HG03565 (cell line): Measurements from ENCODE around the gene SCUBE1.

Experiments
- ATAC-seq: cut with Tn5 transposase; IDR thresholded peaks from one replicate; pipeline ENCODE4 v1.9.1; 2021; ENCODE audit warnings: mild to moderate bottlenecking, moderate library complexity; ENCODE audit not compliant: unreplicated experiment

Gene SCUBE1

GRCh38 chr22:43343262-43343669, at the start of gene SCUBE1:
TSS of gene SCUBE1 (minus strand) at chr22:43343372. CDS start at chr22:43343261, 111 bp downstream.
- no peak for ATAC-seq

DNA sequence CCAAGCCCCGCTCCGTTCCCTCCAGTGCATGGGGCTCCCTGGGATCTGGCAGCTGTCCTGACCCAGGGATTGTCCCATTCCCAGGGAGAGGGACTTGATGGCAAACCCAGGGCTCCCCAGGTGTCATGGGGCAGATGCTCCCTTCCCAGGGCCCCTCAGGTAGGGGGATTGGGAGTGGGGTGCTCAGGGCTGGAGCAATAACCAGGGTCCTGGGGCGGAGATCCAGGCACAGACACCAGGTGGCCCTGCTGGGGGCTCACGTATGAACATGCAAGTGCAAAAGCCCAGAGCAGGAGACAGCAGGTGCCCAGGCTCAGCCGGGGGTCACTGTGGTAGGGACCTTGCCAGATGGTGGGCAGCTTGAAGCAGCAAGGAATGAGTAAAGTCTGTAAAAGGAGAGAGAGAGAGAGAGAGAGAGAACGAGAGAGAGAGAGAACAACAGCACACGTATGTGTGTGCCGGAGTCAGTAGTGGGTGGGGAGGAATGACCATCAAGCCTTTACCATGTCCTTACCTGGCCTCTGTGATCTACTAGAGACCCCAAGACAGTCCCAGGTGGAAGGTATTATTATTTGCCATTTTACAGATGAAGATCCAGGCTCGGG, 49.3 kb upstream of the SCUBE1 start:
- ATAC-seq, result no peak

DNA sequence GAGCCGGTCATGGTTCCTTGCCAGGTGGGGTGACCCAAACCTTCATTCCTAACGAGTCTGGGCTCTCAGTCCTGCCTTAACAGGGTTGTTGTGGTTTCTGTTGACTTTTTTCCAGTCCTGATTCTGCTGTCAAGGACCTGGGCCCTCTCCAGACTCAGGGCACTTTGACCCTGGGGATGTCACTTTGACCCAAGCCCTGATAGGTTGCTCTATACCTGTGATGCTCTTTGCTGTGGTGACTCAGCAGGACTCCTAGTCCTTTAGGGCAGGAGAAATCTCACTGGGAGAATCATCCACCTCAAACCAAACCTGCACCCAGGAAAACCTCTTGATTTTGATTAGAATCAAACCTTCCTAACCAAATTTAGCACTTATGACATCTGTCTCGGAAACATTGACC, 48.1 kb upstream of the SCUBE1 start:
- ATAC-seq, result no peak

DNA sequence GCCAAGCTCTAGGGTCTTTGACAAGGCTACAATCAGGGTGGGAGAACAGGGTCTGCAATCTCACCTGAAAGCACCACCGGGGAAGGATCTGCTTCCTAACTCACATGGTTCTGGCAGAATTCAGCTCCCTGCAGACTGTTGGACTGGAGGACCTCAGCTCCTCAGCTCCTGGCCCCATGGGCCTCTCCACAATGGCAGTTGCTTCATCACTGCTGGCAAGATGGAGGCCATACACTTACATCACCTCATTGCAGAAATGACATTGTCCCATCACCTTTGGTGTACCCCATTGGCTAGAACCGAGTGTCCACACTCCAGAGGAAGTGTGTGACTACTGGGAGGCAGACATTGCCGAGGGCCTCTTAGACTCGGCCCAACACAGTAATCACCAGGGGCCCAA, 47.7 kb upstream of the SCUBE1 start:
- ATAC-seq, result no peak

DNA sequence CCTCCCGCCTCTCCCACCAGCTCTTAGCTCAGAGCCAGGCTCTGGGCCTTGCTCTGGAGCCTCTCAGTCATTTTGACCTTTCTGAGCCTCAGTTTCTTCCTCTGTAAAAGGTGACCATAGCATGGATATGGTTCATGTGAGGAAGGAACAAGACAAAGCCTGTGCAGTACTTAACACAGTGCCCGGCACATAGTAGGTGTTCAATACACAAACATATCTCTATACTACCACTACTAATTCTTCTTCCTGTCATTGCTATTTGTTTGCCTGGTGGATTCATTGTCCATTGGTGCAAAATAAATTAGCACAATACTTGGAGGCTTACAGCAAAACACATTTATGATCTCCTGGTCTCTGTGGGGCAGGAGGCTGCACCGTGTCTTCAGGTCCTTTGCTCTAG, 47.0 kb upstream of the SCUBE1 start:
- no peak for ATAC-seq

DNA sequence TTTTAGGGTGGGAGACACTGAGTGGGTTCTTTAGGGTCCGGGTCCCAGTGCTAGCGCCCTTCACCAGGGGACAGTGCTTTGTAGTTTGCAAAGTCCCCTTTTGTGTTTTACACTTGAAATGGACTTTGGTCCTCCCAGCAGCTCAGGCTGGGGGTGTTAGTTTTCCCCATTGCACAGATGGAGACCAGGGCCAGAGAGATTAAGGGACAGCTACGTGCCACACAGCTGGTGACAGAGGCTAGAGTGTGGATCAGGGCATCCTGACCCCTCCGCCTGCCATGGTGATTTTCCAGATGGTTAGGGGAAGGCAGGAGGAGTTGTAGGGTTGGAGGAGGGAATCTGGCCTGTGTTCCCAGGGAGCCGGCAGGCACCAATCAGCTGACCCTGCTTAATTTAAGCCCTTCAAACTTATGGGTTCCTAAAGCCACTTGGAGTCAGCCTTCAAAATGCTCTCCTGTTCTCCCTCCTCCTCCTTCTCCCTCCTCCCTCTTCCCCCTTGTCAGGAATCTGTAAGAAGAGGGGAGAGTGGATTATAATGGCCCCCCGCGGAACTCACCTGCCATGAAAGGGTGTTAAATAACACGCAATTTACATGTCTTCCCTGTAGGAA, 46.2 kb upstream of the SCUBE1 start:
- no peak for ATAC-seq

DNA sequence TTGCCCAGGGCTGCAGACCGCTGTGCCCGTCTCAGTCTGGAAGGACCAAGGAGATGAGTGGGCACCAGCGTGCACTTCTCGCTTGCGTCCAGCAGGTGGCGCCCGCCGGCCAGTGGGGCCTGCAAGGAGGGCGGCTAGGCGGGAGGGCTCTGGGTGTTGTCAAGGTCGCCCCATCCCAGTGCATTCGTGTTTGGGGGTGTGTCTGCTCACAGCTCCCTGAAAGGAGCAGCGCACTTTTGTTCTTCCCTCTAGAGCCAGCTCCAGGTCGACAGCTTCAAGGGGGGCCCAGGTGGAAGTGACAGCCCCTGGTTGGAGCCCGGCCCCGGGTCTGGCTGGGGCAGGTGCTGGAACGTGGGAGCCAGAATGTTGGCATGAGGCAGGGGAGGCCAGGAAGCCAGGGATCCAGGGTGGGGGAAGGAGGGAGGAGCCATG, 45.3 kb upstream of the SCUBE1 start:
- ATAC-seq, result no peak

GRCh38 chr22:43387815-43388214, 44.6 kb upstream of the SCUBE1 start:
- ATAC-seq, result no peak

- ATAC-seq, result peak; percentile 49
Measured at GRCh38 chr22:43385770-43386641, 42.8 kb upstream of the SCUBE1 start.

GRCh38 chr22:43384863-43385262, 41.7 kb upstream of the SCUBE1 start:
- no peak for ATAC-seq

- ATAC-seq, result no peak
Measured at GRCh38 chr22:43381693-43382092, 38.5 kb upstream of the SCUBE1 start.

GRCh38 chr22:43377896-43378704, 34.9 kb upstream of the SCUBE1 start:
- ATAC-seq, result no peak

- ATAC-seq, result no peak
Measured at GRCh38 chr22:43377548-43377895, 34.4 kb upstream of the SCUBE1 start.

DNA sequence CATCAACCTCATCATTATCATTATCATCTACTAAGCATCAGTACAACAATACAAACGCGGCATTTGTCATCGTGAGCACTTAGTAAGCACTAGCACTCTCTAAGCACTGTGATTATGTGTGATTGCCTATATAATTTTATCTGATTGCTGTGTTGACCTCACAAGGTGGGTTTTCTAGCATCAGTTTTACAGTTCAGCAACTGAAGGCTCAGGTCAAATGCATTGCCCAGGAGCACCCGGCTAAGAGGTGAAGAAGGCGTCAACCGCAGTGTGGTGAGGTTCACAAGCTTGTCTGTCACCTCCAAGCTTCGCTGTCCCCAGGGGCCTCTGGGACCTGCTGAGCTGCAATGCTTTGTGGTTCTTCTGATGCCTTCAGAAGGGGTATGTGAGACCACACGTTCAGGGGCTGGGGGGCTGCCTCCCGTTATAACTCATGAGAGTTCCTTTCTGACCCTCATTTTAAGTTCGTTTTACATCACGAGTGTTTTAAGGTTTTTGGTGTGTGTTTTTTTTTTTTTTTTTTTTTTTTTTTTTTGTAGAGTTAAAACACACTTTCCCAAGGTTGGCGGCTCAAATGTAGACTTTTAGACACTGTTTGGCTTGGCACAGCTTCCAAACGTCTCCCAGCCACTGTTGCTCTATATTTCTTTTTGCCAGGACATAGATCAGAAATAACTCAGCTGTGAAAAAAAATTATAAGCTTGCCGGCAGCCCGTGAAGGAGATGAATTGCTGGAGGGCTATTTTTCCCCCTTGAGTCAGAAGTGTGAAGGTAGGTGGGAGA, 33.8 kb upstream of the SCUBE1 start:
- peak; percentile 38 for ATAC-seq

GRCh38 chr22:43375951-43376455, 32.8 kb upstream of the SCUBE1 start:
- ATAC-seq, result no peak

GRCh38 chr22:43370036-43370435, 26.9 kb upstream of the SCUBE1 start:
- no peak for ATAC-seq

- no peak for ATAC-seq
Measured at GRCh38 chr22:43365715-43366440, 22.7 kb upstream of the SCUBE1 start.

DNA sequence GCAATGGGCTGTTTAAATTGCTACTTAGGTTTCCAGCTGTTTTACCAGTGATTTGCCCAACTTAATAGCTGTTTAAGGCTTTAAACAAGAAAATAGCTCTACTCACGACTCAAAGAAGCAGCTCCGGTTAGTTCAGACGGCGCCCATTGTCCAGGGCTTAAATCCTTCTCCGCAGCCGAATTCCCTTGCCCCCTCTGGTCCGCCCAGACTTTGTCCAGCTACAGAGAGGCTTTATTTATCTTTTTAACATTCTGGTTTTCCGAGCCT, 20.9 kb upstream of the SCUBE1 start:
- no peak for ATAC-seq

DNA sequence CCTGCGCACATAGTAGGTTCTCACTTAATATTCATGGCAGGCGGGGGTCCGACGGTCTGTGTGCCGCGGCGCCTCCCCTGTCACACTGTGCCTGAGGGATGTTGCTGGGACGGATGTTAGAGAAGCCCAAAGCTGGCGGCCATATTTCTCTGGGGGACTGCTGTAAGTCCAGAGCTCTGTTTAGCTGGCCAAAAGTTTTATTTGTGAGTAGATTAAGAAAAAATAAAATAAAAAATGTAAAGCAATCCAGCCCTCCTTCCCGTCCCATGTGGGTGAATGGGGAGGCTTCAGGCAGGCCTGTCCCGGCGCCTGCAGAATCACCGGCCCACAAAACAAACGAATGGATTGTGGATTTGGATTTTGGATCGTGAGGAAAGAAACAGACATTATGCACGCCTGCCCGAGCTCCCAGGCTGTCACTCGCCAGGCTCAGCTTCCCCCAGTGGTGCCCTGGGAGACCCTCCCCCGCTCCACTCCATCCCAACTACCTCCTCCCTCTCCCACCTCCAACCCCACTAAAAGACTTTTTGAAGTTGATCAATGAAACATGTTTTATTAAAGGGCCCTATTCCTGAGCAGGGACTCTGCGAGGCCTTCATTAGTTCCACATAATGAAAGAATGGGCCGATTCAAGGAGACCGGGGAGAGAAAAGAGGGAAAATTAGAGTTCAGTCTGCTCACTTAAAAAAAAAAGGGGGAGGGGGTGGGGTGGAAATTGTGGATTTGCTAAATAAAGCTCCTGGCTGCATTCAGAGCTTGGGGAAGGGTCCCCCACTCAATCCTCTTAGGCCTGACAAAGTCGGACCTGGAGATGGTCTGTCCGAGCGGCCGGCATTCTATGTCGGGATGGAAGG, 20.4 kb upstream of the SCUBE1 start:
- no peak for ATAC-seq
